GM19240 (cell line): Measurements from ENCODE around the gene TACR2.

Source experiments
- DNase-seq: peaks from one replicate; pipeline ENCODE4 v3.0.0; 2011; ENCODE audit warnings: low spot score; ENCODE audit not compliant: insufficient read length

The TACR2 gene

DNA sequence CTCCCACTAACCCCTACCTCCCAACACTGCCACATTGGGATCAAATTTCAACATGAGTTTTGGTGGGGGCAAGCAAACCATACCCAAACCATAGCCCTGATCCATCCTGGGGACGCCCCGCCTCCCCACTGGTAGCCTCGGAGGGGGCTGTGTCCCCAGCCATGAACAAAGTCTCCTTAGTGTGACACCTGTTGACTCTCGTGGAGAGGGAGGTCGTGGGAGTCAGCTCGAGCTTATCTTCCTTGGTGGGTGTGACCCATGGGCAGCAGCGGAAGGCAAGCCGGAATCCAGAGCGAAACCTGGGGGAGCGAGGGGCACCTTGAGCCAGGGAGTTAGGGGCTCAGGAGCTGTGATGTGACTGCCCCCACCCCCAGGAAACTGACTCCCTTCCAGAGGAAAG, 11.9 kb downstream of the TACR2 start:
- DNase-seq: no peak

DNA sequence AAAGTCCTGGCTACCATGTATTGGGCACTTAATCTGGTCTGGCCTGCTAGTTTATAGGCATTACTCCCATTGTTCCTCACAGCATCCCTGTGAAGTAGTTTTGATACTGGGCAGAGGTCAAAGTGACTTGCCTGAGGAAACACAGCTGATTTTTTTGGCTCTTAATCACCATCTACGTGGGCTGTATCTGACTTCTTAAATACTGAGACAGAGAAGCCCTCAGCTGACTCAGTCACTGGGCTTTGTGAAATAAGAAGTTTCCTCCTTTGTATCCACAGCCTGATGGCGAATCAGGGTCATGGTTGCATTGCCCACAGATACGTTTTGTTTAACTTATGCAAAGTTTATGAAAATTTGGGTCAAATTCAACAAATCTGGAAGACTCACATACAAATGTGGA, 13.2 kb downstream of the TACR2 start:
- DNase-seq: no peak

GRCh38 chr10:69403066-69403465, 13.7 kb downstream of the TACR2 start:
- no peak for DNase-seq

- DNase-seq: no peak
These were observed 14.3 kb downstream of the TACR2 start for GRCh38 chr10:69402386-69402785.

DNA sequence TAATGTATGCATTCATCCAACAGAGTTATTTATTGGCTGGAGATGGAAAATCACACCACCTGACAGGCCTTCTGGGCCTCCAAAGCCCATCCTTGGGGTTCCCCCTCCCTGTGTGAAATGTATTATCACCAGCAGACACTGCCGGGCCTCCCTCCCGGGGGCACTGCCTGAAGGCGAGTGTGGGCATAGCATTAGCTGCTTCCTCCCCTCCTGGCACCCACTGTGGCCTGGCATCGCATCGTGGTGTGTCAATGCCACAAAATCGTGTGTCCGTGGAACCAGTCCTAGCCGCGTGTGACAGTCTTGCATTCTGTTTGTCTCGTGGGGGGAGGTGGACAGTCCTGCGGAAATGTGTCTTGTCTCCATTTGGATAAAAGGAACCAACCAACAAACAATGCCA, 15.3 kb downstream of the TACR2 start:
- no peak for DNase-seq

DNA sequence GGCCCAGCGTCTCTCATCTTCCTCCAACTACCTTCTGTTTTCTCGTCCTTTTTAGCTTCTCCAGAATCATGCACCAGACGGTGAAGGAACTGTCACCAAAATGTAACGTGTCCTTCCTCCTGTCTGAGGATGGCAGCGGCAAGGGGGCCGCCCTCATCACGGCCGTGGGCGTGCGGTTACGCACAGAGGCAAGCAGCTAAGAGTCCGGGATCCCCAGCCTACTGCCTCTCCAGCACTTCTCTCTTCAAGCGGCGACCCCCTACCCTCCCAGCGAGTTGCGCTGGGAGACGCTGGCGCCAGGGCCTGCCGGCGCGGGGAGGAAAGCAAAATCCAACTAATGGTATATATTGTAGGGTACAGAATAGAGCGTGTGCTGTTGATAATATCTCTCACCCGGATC, 15.8 kb downstream of the TACR2 start:
- DNase-seq: no peak

- DNase-seq: no peak
These were observed 18.3 kb downstream of the TACR2 start for GRCh38 chr10:69398466-69398865.

GRCh38 chr10:69397972-69398371, 18.7 kb downstream of the TACR2 start:
- no peak for DNase-seq

DNA sequence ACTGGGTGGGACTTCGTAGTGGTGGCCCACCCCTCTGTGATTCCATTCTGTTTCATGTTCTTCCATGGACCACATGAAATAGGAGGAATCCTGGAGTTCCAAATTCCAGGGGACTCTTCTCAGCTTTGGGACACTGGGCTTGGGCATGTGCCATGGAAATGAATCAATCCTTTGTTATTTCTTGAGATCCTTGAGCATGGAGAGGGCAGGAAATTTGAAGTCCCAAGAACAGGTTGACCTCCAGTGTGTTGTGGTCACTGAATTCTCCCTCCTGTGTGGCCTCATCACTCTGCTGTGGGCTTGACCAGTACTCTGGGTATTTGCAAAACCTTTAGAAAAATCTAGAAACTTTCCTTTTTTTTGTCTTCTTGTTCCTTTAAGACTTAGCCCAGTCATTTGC, 22.7 kb downstream of the TACR2 start:
- DNase-seq: no peak

- peak; percentile 87 for DNase-seq
These were observed 24.2 kb downstream of the TACR2 start for GRCh38 chr10:69392481-69393000.

DNA sequence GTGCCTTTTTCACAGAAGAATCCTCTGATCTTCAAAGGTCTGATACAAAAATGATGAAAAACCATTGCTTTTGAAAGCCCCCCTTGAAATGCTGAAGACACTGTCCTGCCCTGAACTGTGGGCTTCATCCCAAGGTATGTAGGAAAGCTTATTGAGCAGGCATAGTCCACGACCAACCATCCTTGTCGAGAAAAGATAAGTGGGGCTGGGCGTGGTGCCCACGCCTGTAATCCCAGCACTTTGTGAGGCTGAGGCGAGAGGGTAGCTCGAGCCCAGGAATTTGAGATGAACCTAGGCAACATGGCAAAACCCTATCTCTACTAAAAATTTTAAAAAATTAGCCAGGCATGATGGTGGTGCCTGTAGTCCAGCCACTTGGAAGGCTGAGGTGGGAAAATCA, 25.6 kb downstream of the TACR2 start:
- DNase-seq: no peak

GRCh38 chr10:69389827-69390490, 26.8 kb downstream of the TACR2 start:
- DNase-seq: no peak

DNA sequence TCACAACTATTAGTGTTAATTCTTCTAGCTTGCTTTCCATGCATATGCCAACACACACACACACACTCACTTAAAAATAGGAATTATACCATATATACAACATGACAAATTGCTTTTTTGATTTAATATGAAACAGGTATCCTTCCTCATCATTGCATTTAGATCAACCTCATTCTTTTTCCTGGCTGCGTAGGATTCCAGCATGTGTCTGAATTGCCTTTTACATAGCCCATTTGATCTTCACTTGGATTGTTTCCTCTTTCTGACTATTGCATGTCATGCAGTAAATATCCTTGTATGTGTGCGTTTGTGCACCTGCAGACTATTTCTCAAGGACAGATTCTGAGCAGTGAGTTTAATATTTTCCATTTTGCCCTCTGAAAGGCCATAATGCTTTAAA, 28.2 kb downstream of the TACR2 start:
- no peak for DNase-seq

DNA sequence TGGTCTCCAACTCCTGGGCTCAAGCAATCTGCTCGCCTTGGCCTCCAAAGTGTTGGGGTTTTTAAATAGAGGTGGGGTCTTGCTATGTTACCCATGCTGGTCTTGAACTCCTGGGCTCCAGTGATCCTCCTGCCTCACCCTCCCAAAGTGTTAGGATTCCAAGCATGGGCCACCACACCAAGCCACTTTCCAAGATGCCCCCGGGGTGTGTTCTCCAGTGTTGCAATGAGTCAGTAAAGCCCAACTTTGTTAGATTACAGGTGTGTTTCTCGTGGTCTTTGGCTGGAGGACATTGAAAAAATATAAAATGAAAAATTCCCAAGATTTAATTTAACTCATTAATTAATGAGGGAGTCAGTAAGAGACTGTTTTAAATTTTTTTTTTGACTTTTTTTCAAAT, 29.2 kb downstream of the TACR2 start:
- no peak for DNase-seq

DNA sequence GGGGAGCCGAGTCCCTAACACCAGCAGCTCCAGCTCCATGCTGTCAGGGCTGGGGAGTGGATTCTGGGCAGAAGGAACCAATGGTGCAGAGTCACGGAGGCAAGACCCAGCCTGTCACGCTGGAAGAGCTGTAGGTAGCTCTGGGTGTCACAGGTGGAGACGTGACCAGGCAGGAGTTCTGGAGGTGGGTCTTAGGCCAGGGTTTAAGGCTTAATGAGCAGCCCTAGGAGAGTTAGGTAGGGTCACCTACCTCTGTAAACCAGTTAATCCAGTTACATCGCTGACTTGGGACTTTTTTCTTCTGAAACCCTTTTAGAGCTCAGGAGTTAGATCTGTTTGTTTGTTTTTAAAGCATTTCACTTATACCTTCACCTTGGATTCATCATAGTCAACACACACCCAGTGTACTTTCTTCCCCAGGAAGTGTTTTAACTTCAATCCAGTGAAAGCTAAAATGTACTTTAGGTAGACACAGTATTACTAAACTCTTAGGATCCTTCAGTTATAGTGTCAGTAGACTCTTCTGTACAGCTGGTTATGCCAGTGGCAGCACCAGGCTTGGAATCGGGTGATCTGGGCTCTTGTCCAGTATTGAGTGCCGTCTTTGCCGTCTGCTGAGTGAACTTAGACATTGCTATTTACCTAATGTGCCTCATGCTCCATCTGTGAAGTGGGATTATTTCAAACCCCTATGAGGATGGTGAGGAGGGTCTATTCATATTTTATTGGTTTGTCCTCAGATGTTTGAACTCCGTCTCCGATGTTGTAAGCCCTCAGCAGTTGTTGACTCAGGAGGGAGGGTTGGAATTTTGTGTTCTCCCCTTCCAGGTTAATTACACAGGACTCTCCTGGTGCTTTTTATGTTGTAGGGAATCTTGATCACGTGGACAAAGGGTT, 31.0 kb downstream of the TACR2 start:
- no peak for DNase-seq

GRCh38 chr10:69384320-69384719, 32.4 kb downstream of the TACR2 start:
- DNase-seq: no peak

DNA sequence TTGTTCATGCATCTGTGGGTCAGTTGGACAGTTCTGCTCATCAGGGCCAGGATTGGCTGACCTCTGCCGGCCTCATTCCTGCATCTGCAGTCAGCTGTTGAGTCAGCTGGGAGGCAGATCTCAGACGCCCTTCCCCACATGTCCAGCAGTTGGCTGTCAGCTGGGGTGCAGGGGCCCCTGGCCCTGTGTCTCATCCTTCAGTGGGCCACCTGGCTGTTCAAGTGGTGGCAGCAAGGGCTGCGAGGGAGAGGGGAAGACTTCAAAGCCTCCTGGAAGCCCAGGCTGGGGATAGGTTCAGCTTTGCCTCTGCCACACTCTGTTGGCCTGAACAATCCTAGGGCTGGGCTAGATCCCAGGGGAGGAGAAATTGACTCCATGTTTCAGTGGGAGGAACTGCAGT, 33.2 kb downstream of the TACR2 start:
- no peak for DNase-seq

DNA sequence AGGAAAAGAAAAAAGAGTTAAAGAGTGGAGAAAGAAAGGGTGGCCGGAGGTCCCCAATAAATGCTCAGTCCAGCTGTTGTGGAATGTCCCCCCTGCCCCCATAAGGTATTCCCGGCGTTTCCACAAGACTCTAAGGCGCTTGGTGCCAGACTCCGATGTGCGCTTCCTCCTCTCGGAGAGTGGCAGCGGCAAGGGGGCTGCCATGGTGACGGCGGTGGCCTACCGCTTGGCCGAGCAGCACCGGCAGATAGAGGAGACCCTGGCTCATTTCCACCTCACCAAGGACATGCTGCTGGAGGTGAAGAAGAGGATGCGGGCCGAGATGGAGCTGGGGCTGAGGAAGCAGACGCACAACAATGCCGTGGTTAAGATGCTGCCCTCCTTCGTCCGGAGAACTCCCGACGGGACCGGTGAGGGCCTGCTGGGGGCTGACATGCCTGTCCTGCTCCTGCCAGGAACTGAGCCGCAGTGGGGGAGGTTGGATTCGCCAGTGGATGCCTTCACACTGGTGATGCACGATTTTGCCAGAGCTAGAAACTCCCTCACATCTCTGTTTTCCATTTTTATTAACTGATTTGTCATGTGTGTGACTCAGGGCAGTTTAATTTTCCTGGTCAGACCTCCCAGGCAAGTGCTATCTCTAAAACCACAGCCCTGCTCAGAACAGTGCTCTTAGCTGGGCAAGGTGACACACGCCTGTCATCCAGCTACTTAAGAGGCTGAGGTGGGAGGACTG, 34.2 kb downstream of the TACR2 start:
- DNase-seq: no peak

GRCh38 chr10:69379800-69380199, 36.9 kb downstream of the TACR2 start:
- no peak for DNase-seq

DNA sequence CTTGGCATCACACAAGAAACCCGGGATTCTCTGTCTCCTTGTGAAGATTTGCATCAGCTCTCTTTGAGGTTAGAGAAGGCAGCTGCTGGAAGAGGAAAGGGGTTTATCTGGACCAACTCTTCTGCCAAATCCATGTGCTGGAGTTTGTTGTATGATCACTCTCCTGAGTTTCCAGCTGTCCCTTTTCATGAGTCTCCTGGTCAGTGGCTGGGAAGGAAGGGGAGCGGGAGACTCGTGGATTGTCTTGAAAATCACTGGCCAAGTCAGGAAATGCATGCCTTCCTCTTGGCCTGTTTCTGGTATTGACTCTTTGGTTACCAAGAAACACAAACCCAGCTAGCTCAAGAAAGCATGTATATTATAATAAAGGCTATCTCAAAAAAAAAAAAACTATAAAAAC, 38.8 kb downstream of the TACR2 start:
- DNase-seq: no peak

DNA sequence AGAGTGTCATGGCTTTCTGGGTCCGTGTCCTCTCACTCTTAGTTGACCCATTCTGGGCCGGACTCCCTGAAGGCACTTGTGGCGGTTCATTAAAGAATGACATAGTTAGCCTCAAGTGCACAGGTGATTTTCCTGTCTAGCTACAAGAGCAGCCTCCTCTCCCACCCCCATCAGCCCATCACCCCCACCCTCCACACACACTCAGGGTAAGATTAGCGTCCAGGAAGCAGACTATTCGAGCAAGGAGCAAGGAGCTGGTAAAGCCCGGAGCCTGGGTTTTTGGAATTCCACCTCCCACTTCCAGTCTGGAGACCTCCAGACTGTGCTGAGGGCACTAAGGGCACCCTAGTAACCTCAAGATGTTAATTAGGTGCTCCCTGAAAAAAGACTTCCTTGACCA, 39.5 kb downstream of the TACR2 start:
- DNase-seq: no peak

- no peak for DNase-seq
These were observed 40.1 kb downstream of the TACR2 start for GRCh38 chr10:69376662-69377061.
